HCT116 (cell line): ENCODE data around the gene ANKRD22. TPM values are rescaled to one million over a fixed set of nuclear protein-coding genes. Genes with fewer than 3 reads are reported as not detected.

Source experiments
- ATAC-seq: fragments of 200-7000 bp; cut with Tn5 transposase; 2 replicates; pipeline ENCODE4 v1.9.1; 2020; ENCODE audit warnings: mild to moderate bottlenecking, moderate library complexity
- BruUV-seq: library from RNA; stranded (reverse); fragments of 400-500 nt; replicated peaks from 2 replicates; lab custom pipeline; 2021; lab: Mats Ljungman, UMichigan
- CTCF ChIA-PET: fragments of 300-600 bp; sonication (Branson Sonifier 250); formaldehyde crosslinking; loops from one replicate; lab custom pipeline; 2021; ENCODE audit warnings: antibody characterized with exemption; lab: Charles Lee
- POLR2A ChIA-PET: fragments of 300-600, 350-600 bp; sonication (Branson Sonifier 250); formaldehyde crosslinking; loops from one replicate; lab custom pipeline; 2021; ENCODE audit warnings: antibody characterized with exemption; lab: Charles Lee
- RAD21 ChIA-PET, 2 experiments: fragments of 300-600 bp; sonication (Branson Sonifier 250); formaldehyde crosslinking; loops; one replicate each; lab custom pipeline; 2023; ENCODE audit warnings: low total read pairs in 2 of 2; ENCODE audit not compliant: uncharacterized antibody in 2 of 2, unreplicated experiment in 2 of 2, low non-redundant PET in 1 of 2; lab: Charles Lee
- DNase-seq: peaks from one replicate; pipeline ENCODE4 v3.0.0-alpha.2; 2010; ENCODE audit warnings: low read depth, low spot score
- H2AFZ ChIP-seq: fragments of 200-600 bp; shearing (Covaris generic), sonication (generic); 2 replicates; pipeline ENCODE4 v1.6.1; 2017; ENCODE audit warnings: low read depth, mixed run types, mixed read lengths, antibody characterized with exemption, low read length; ENCODE audit not compliant: poor library complexity, severe bottlenecking
- H3K27ac ChIP-seq: 2 replicates; pipeline ENCODE4 v1.5.1; 2012; ENCODE audit warnings: low read depth, low read length
- H3K27me3 ChIP-seq: fragments of 200-600 bp; sonication (generic); 2 replicates; pipeline ENCODE4 v1.6.1; 2016; ENCODE audit warnings: mixed run types, low read length, mixed read lengths; ENCODE audit not compliant: insufficient read depth
- H3K36me3 ChIP-seq, 2 experiments: fragments of 200-500 bp in 1 of 2; fragments of 200-600 bp in 1 of 2; sonication (Bioruptor generic) in 1 of 2; sonication (generic) in 1 of 2; 2 replicates each; pipeline versions ENCODE4 v1.5.1 to v1.6.1; 2014 to 2016; ENCODE audit warnings: low read length in 2 of 2, inconsistent platforms in 1 of 2, mixed read lengths in 1 of 2, mixed run types in 1 of 2; ENCODE audit not compliant: insufficient read depth in 2 of 2, control insufficient read depth in 1 of 2
- H3K4me1 ChIP-seq, 2 experiments: fragments of 200-600 bp in 1 of 2; sonication (generic) in 1 of 2; 2 replicates each; pipeline versions ENCODE4 v1.5.1 to v1.6.1; 2012 to 2017; ENCODE audit warnings: low read length in 2 of 2, inconsistent platforms in 1 of 2, mild to moderate bottlenecking in 1 of 2, mixed read lengths in 1 of 2, mixed run types in 1 of 2, moderate library complexity in 1 of 2; ENCODE audit not compliant: insufficient read depth in 2 of 2, control insufficient read depth in 1 of 2
- H3K4me2 ChIP-seq: fragments of 200-600 bp; sonication (generic); 2 replicates; pipeline ENCODE4 v1.6.1; 2017; ENCODE audit warnings: mixed run types, low read length, mixed read lengths
- H3K4me3 ChIP-seq, 2 experiments: fragments of 200-600 bp in 1 of 2; sonication (generic) in 1 of 2; replicated peaks in 1 of 2; 2 replicates each; pipeline ENCODE4 v1.5.1; 2011 to 2016; ENCODE audit warnings: low read length in 2 of 2, control low read depth in 1 of 2, low read depth in 1 of 2, mild to moderate bottlenecking in 1 of 2, mixed read lengths in 1 of 2, mixed run types in 1 of 2
- H3K79me2 ChIP-seq: fragments of 200-600 bp; sonication (generic); 2 replicates; pipeline ENCODE4 v1.6.1; 2017; ENCODE audit warnings: mild to moderate bottlenecking, mixed run types, low read length, moderate library complexity, mixed read lengths; ENCODE audit not compliant: insufficient read depth
- H3K9ac ChIP-seq: fragments of 200-600 bp; sonication (generic); 2 replicates; pipeline ENCODE4 v1.6.1; 2016; ENCODE audit warnings: low read length, mixed read lengths
- H3K9me2 ChIP-seq: fragments of 200-600 bp; sonication (generic), shearing (Covaris generic); 2 replicates; pipeline ENCODE4 v1.6.1; 2017; ENCODE audit warnings: mixed run types, mild to moderate bottlenecking, moderate library complexity; ENCODE audit not compliant: insufficient read depth
- H3K9me3 ChIP-seq, 2 experiments: fragments of 200-500 bp in 1 of 2; fragments of 200-600 bp in 1 of 2; sonication (Bioruptor generic) in 1 of 2; sonication (generic) in 1 of 2; 2 replicates each; pipeline ENCODE4 v1.6.1; 2014 to 2017; ENCODE audit warnings: low read length in 2 of 2, mixed read lengths in 2 of 2, inconsistent platforms in 1 of 2, low read depth in 1 of 2, mild to moderate bottlenecking in 1 of 2, mixed run types in 1 of 2, moderate library complexity in 1 of 2; ENCODE audit not compliant: control insufficient read depth in 1 of 2, insufficient read depth in 1 of 2
- H4K20me1 ChIP-seq: fragments of 200-600 bp; sonication (generic), shearing (Covaris generic); 2 replicates; pipeline ENCODE4 v1.6.1; 2017; ENCODE audit warnings: mixed run types, mild to moderate bottlenecking, moderate library complexity; ENCODE audit not compliant: insufficient read depth
- CBX3 ChIP-seq: IDR thresholded peaks from 2 replicates; pipeline ENCODE4 v1.6.1; 2012; ENCODE audit warnings: low read depth
- CEBPB ChIP-seq: IDR thresholded peaks from 2 replicates; pipeline ENCODE4 v1.6.1; 2012; ENCODE audit warnings: low read depth
- CTCF ChIP-seq, 3 experiments: fragments of 200-600 bp in 1 of 3; sonication (generic) in 1 of 3; IDR thresholded peaks in 2 of 3; conservative IDR thresholded peaks in 1 of 3; 2 replicates each; pipeline ENCODE4 v1.5.1; 2012 to 2017; ENCODE audit warnings: low read depth in 2 of 3, low read length in 2 of 3, antibody characterized with exemption in 1 of 3, borderline replicate concordance in 1 of 3, control low read depth in 1 of 3, mild to moderate bottlenecking in 1 of 3, mixed read lengths in 1 of 3, mixed run types in 1 of 3, moderate library complexity in 1 of 3; ENCODE audit not compliant: insufficient read depth in 1 of 3
- EGR1 ChIP-seq: IDR thresholded peaks from 2 replicates; pipeline ENCODE4 v1.6.1; 2012; ENCODE audit warnings: low read depth
- EZH2phosphoT487 ChIP-seq: fragments of 200-600 bp; IDR thresholded peaks from 2 replicates; pipeline ENCODE4 v1.6.1; 2018; ENCODE audit warnings: antibody characterized with exemption, borderline replicate concordance
- JUND ChIP-seq: IDR thresholded peaks from 2 replicates; pipeline ENCODE4 v1.6.1; 2012
- MAX ChIP-seq: IDR thresholded peaks from 2 replicates; pipeline ENCODE4 v1.6.1; 2012
- POLR2A ChIP-seq: IDR thresholded peaks from 2 replicates; pipeline ENCODE4 v1.7.0; 2011; ENCODE audit warnings: borderline replicate concordance; ENCODE audit not compliant: insufficient read depth, insufficient read length; ENCODE audit errors: extremely low read depth
- RAD21 ChIP-seq: IDR thresholded peaks from 2 replicates; pipeline ENCODE4 v1.6.1; 2012; ENCODE audit warnings: low read depth, mild to moderate bottlenecking
- SIN3A ChIP-seq: IDR thresholded peaks from 2 replicates; pipeline ENCODE4 v1.6.1; 2012; ENCODE audit warnings: low read depth
- SP1 ChIP-seq: IDR thresholded peaks from 2 replicates; pipeline ENCODE4 v1.6.1; 2012; ENCODE audit warnings: low read depth
- SRF ChIP-seq: IDR thresholded peaks from 2 replicates; pipeline ENCODE4 v1.6.1; 2012; ENCODE audit warnings: low read depth
- YY1 ChIP-seq: IDR thresholded peaks from 2 replicates; pipeline ENCODE4 v1.6.1; 2011; ENCODE audit warnings: low read length, low read depth, moderate library complexity, mild to moderate bottlenecking; ENCODE audit not compliant: insufficient replicate concordance; ENCODE audit errors: extremely low read depth
- ZBTB33 ChIP-seq: IDR thresholded peaks from 2 replicates; pipeline ENCODE4 v1.6.1; 2011; ENCODE audit warnings: mild to moderate bottlenecking, low read length, moderate library complexity; ENCODE audit not compliant: insufficient replicate concordance; ENCODE audit errors: extremely low read depth
- ZFX ChIP-seq: fragments of 450-650 bp; IDR thresholded peaks from 2 replicates; pipeline ENCODE4 v1.6.1; 2017
- ZNF274 ChIP-seq: fragments of 200-500 bp; sonication (Bioruptor generic); IDR thresholded peaks from 2 replicates; pipeline ENCODE4 v1.6.1; 2014; ENCODE audit warnings: mild to moderate bottlenecking, low read depth, low read length, inconsistent platforms
- intact Hi-C: fragments of 100-400 bp; cut with micrococcal nuclease; formaldehyde crosslinking; loops from 2 replicates; pipeline ENCODE4 v1.10.0; 2022
- total RNA-seq: library from RNA; stranded (reverse); gene quantifications from one replicate; pipeline ENCODE4 v1.2.1, GENCODE V29; 2021; ENCODE audit not compliant: unreplicated experiment

Gene ANKRD22
- total RNA-seq, 1 experiment from 2014 or later: 2.3 TPM

- Histone ChIP-seq H4K20me1 (no peaks in the 10 kb centered on the region), H3K9me2 (no peaks in the 10 kb centered on the region), H3K27ac (no peak overlapping the region), H2AFZ (no peak overlapping the region), H3K9me3 (no peaks in the 10 kb centered on the region), H3K4me1 (peaks cover 0 to 3% of the 10 kb centered on the region in 2 experiments; a peak in 1 of 4 replicates), H3K4me3 (no peak overlapping the region), H3K79me2 (no peaks in the 10 kb centered on the region), H3K9ac (no peak overlapping the region), H3K27me3 (no peaks in the 10 kb centered on the region), H3K36me3 (no peaks in the 10 kb centered on the region), H3K4me2 (no peak overlapping the region)
- POLR2A ChIA-PET: no interaction called here
- no peak for DNase-seq
- no TSS peak for BruUV-seq
- RAD21 ChIA-PET: no interaction called here
- CTCF ChIA-PET: no interaction called here
- TF ChIP-seq CBX3 (no peak), SIN3A (no peak), RAD21 (no peak), ZBTB33 (no peak), ZNF274 (no peak), EGR1 (no peak), ZFX (no peak), SRF (no peak), CEBPB (no peak)
- intact Hi-C loops: no loop called here
- no peak for ATAC-seq
Observed at GRCh38 chr10:88857831-88858230, 6.2 kb upstream of the ANKRD22 start.

- POLR2A ChIA-PET: no interaction called here
- Histone ChIP-seq H4K20me1 (no peaks in the 10 kb centered on the region), H3K9me3 (no peaks in the 10 kb centered on the region), H3K36me3 (no peaks in the 10 kb centered on the region), H3K79me2 (no peaks in the 10 kb centered on the region), H3K4me1 (peaks cover 12 to 29% of the 10 kb centered on the region in 2 experiments), H3K9me2 (no peaks in the 10 kb centered on the region), H3K27ac (no peak overlapping the region), H3K4me2 (no peak overlapping the region), H3K9ac (no peak overlapping the region), H3K27me3 (no peaks in the 10 kb centered on the region), H2AFZ (no peak overlapping the region), H3K4me3 (no peak overlapping the region)
- ATAC-seq: no peak
- RAD21 ChIA-PET: no interaction called here
- CTCF ChIA-PET: interaction anchor here (2.1 kb wide), 1 partner anchor 19 kb away, joined by 8 read pairs; no protein-coding TSS in a partner anchor
- intact Hi-C loops: no loop called here
- no peak for DNase-seq
- no TSS peak for BruUV-seq
- TF ChIP-seq MAX (no peak), YY1 (no peak), CEBPB (no peak), RAD21 (no peak), POLR2A (no peak), SRF (no peak), SP1 (no peak), JUND (no peak), EZH2phosphoT487 (no peak), ZNF274 (no peak), CTCF (IDR thresholded peaks at IDR 0.05 in 2 of 3, conservative IDR thresholded peaks at IDR 0.05 in 1 of 3; ENCODE audit: borderline replicate concordance in 1 of 3, insufficient read depth in 1 of 3, low read depth in 2 of 3, low read length in 2 of 3) (no peak)
Observed at GRCh38 chr10:88854684-88855083, 3.0 kb upstream of the ANKRD22 start.
